ENCODE data around the gene NPFFR1.
"Not testable (repeated sequence)": the region's sequence is repeated elsewhere in the genome, so short reads cannot be mapped to it uniquely, and the experiment has no call there.

Gene NPFFR1

GRCh38 chr10:70239986-70240385 is 43.8 kb downstream of the NPFFR1 start:
- not testable (repeated sequence) for H3K27me3 ChIP-seq (ENCODE audit: insufficient read depth, low read length); H3K79me1 ChIP-seq (ENCODE audit: low read length); H3K9me3 ChIP-seq (ENCODE audit: insufficient read depth, low read depth, low read length); H3K23ac ChIP-seq (ENCODE audit: low read length); H3K79me2 ChIP-seq (ENCODE audit: control insufficient read depth, insufficient read depth, low read length, poor library complexity); H2AK5ac ChIP-seq (ENCODE audit: low read length); H2BK12ac ChIP-seq (ENCODE audit: low read length); H3K4me2 ChIP-seq (ENCODE audit: low read length); H3K27ac ChIP-seq (ENCODE audit: low read depth, low read length); H4K91ac ChIP-seq (ENCODE audit: low read depth, low read length); DNase-seq; H3K18ac ChIP-seq (ENCODE audit: low read length); H3K14ac ChIP-seq (ENCODE audit: low read length); H3K4ac ChIP-seq (ENCODE audit: low read depth, low read length); H3K4me1 ChIP-seq (ENCODE audit: control insufficient read depth in 1 of 2, insufficient read depth in 2 of 2, low read length in 2 of 2); H3K36me3 ChIP-seq (ENCODE audit: control insufficient read depth in 1 of 2, insufficient read depth in 2 of 2, low read length in 2 of 2); H2BK5ac ChIP-seq (ENCODE audit: low read depth, low read length, poor library complexity); H2AFZ ChIP-seq (ENCODE audit: insufficient read depth, low read length, poor library complexity); H2BK120ac ChIP-seq (ENCODE audit: insufficient read depth, low read length, poor library complexity); H4K8ac ChIP-seq (ENCODE audit: low read depth, low read length); H4K12ac ChIP-seq (ENCODE audit: low read depth, low read length); H3K4me3 ChIP-seq (ENCODE audit: low read depth, low read length); H3K9ac ChIP-seq (ENCODE audit: low read length)
- no CpG with 5 or more reads among the region's 21 CpGs for WGBS (ENCODE audit: extremely low coverage, insufficient coverage, insufficient read length)

GRCh38 chr10:70239077-70239976 is 44.5 kb downstream of the NPFFR1 start:
- H3K9me3 ChIP-seq (ENCODE audit: insufficient read depth, low read depth, low read length); H4K12ac ChIP-seq (ENCODE audit: low read depth, low read length); H3K9ac ChIP-seq (ENCODE audit: low read length); H3K27ac ChIP-seq (ENCODE audit: low read depth, low read length); H3K4me2 ChIP-seq (ENCODE audit: low read length); H2AK5ac ChIP-seq (ENCODE audit: low read length); H3K79me2 ChIP-seq (ENCODE audit: control insufficient read depth, insufficient read depth, low read length, poor library complexity); H3K4me3 ChIP-seq (ENCODE audit: low read depth, low read length); H4K91ac ChIP-seq (ENCODE audit: low read depth, low read length); H3K18ac ChIP-seq (ENCODE audit: low read length); H3K79me1 ChIP-seq (ENCODE audit: low read length); H4K8ac ChIP-seq (ENCODE audit: low read depth, low read length); H2AFZ ChIP-seq (ENCODE audit: insufficient read depth, low read length, poor library complexity); H3K36me3 ChIP-seq (ENCODE audit: control insufficient read depth in 1 of 2, insufficient read depth in 2 of 2, low read length in 2 of 2); H3K14ac ChIP-seq (ENCODE audit: low read length); H2BK120ac ChIP-seq (ENCODE audit: insufficient read depth, low read length, poor library complexity); H3K27me3 ChIP-seq (ENCODE audit: insufficient read depth, low read length); H2BK5ac ChIP-seq (ENCODE audit: low read depth, low read length, poor library complexity); H3K4ac ChIP-seq (ENCODE audit: low read depth, low read length); H3K4me1 ChIP-seq (ENCODE audit: control insufficient read depth in 1 of 2, insufficient read depth in 2 of 2, low read length in 2 of 2); DNase-seq; H3K23ac ChIP-seq (ENCODE audit: low read length); H2BK12ac ChIP-seq (ENCODE audit: low read length): not testable (repeated sequence)
- no CpG with 5 or more reads among the region's 55 CpGs for WGBS (ENCODE audit: extremely low coverage, insufficient coverage, insufficient read length)

DNA sequence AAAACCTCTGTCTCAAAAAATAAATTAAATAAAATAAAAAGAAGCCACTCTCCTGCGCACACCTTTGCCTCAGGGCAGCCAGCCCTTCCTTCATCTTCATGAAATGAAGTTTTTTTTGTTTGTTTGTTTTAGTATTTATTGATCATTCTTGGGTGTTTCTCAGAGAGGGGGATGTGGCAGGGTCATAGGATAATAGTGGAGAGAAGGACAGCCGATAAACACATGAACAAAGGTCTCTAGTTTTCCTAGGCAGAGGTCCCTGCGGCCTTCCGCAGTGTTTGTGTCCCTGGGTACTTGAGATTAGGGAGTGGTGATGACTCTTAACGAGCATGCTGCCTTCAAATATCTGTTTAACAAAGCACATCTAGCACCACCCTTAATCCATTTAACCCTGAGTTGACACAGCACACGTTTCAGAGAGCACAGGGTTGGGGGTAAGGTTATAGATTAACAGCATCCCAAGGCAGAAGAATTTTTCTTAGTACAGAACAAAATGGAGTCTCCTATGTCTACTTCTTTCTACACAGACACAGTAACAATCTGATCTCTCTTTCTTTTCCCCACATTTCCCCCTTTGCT is 45.8 kb downstream of the NPFFR1 start:
- not testable (repeated sequence) for H3K79me2 ChIP-seq (ENCODE audit: control insufficient read depth, insufficient read depth, low read length, poor library complexity); H2BK120ac ChIP-seq (ENCODE audit: insufficient read depth, low read length, poor library complexity); H3K14ac ChIP-seq (ENCODE audit: low read length); H2BK12ac ChIP-seq (ENCODE audit: low read length); H3K27me3 ChIP-seq (ENCODE audit: insufficient read depth, low read length); H3K4me2 ChIP-seq (ENCODE audit: low read length); H3K36me3 ChIP-seq (ENCODE audit: control insufficient read depth in 1 of 2, insufficient read depth in 2 of 2, low read length in 2 of 2); DNase-seq; H3K4me3 ChIP-seq (ENCODE audit: low read depth, low read length); H3K4ac ChIP-seq (ENCODE audit: low read depth, low read length); H2AK5ac ChIP-seq (ENCODE audit: low read length); H3K23ac ChIP-seq (ENCODE audit: low read length); H3K9ac ChIP-seq (ENCODE audit: low read length); H3K4me1 ChIP-seq (ENCODE audit: control insufficient read depth in 1 of 2, insufficient read depth in 2 of 2, low read length in 2 of 2); H3K18ac ChIP-seq (ENCODE audit: low read length); H2AFZ ChIP-seq (ENCODE audit: insufficient read depth, low read length, poor library complexity); H4K12ac ChIP-seq (ENCODE audit: low read depth, low read length); H4K8ac ChIP-seq (ENCODE audit: low read depth, low read length); H3K9me3 ChIP-seq (ENCODE audit: insufficient read depth, low read depth, low read length); H3K79me1 ChIP-seq (ENCODE audit: low read length); H2BK5ac ChIP-seq (ENCODE audit: low read depth, low read length, poor library complexity); H3K27ac ChIP-seq (ENCODE audit: low read depth, low read length); H4K91ac ChIP-seq (ENCODE audit: low read depth, low read length)
- no CpG with 5 or more reads among the region's 6 CpGs for WGBS (ENCODE audit: extremely low coverage, insufficient coverage, insufficient read length)

- Histone ChIP-seq H3K4ac (ENCODE audit: low read depth, low read length) (no peak overlapping the region), H4K12ac (ENCODE audit: low read depth, low read length) (no peak overlapping the region), H3K14ac (ENCODE audit: low read length) (no peak overlapping the region), H2BK5ac (ENCODE audit: low read depth, low read length, poor library complexity) (no peak overlapping the region), H2BK12ac (ENCODE audit: low read length) (no peak overlapping the region), H3K79me2 (ENCODE audit: control insufficient read depth, insufficient read depth, low read length, poor library complexity) (peaks cover 5% of the 10 kb centered on the region), H3K79me1 (ENCODE audit: low read length) (peaks cover 11% of the 10 kb centered on the region), H3K4me1 (ENCODE audit: control insufficient read depth in 1 of 2, insufficient read depth in 2 of 2, low read length in 2 of 2) (peaks cover 5% of the 10 kb centered on the region in 2 experiments), H3K9me3 (ENCODE audit: insufficient read depth, low read depth, low read length) (peaks cover 6% of the 10 kb centered on the region), H3K9ac (ENCODE audit: low read length) (no peak overlapping the region), H3K18ac (ENCODE audit: low read length) (no peak overlapping the region), H2AK5ac (ENCODE audit: low read length) (no peak overlapping the region), H3K27ac (ENCODE audit: low read depth, low read length) (no peak overlapping the region), H4K8ac (ENCODE audit: low read depth, low read length) (no peak overlapping the region), H3K4me2 (ENCODE audit: low read length) (no peak overlapping the region), H2AFZ (ENCODE audit: insufficient read depth, low read length, poor library complexity) (no peak overlapping the region), H2BK120ac (ENCODE audit: insufficient read depth, low read length, poor library complexity) (no peak overlapping the region), H3K23ac (ENCODE audit: low read length) (no peak overlapping the region), H3K27me3 (ENCODE audit: insufficient read depth, low read length) (no peaks in the 10 kb centered on the region), H4K91ac (ENCODE audit: low read depth, low read length) (no peak overlapping the region), H3K36me3 (ENCODE audit: control insufficient read depth in 1 of 2, insufficient read depth in 2 of 2, low read length in 2 of 2) (peaks cover 0 to 3% of the 10 kb centered on the region in 2 experiments), H3K4me3 (ENCODE audit: low read depth, low read length) (no peak overlapping the region)
- WGBS (ENCODE audit: extremely low coverage, insufficient coverage, insufficient read length): no CpG with 5 or more reads among the region's 18 CpGs
- DNase-seq: no peak
Measured at GRCh38 chr10:70234668-70235447, 48.9 kb downstream of the NPFFR1 start.
